Measurements from ENCODE around the gene TOM1L2.

TOM1L2 gene

DNA sequence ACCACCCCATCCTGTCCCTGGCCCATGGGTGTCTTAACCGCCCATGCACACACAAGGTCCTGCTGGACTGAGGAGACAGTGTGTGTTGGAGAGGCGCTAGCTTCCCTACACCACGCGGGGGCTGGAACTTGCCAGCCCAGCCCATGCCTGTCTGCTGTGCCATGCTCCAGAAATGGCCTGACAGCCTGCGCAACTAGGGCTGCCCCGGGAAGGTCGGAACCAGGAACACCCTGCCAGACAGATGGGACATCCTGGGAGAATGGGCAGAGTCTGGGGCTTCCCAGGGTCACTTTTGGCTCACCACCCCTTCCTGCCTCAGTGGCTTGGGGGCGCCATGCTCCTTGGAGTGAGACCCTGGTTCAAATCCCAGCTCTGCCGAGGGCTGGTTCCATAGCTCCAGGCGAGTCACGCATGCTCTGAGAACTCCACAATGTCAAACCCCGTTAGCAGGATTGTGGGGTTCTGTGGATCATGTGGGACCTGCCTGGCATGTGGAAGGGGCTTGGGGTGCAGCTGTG, 171.6 kb downstream of the TOM1L2 start:
- no peak for DNase-seq

DNA sequence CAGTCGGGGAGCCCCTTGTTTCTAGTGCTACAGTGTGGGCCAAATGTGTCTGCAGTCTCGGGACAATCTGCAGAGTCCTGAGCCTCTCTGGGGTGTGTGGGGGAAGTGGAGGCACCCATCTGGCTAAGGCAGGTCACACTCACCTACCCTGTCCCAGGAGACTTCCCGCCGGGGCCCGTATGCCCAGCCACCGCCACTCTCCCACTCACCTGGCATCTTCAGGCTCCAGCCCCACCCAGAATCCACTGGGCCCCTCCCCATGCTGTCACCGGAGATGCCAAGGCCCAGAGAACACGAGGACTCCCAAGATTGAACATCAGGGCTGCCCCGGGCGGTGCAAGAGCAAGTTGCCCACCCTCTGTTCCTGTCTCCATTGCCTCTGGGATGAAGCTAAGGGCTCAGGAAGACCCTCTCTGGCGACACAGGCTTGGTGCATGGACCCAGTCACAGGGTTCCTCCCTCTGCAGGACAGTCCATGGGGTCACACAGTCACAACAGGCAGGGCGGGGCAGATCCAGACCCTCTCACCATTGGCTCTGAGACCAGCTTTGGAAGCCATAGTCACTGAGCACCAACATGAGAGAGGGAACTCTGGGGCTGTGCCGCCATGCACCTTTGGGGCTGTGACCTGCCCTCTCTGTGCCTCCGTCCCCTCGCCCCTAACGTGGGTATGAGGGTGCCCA, 173.5 kb downstream of the TOM1L2 start:
- no peak for DNase-seq

DNA sequence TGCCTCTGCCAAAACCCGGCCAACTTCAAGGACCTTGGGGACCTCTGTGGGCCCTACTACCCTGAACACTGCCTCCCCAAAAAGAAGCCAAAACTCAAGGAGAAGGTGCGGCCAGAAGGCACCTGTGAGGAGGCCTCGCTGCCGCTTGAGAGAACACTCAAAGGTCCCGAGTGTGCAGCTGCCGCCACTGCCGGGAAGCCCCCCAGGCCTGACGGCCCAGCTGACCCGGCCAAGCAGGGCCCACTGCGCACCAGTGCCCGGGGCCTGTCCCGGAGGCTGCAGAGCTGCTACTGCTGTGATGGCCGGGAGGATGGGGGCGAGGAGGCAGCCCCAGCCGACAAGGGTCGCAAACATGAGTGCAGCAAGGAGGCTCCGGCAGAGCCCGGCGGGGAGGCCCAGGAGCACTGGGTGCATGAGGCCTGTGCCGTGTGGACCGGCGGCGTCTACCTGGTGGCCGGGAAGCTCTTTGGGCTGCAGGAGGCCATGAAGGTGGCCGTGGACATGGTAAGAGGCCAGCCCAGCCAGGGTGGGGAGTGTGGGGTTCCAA, 174.1 kb downstream of the TOM1L2 start:
- no peak for DNase-seq

DNA sequence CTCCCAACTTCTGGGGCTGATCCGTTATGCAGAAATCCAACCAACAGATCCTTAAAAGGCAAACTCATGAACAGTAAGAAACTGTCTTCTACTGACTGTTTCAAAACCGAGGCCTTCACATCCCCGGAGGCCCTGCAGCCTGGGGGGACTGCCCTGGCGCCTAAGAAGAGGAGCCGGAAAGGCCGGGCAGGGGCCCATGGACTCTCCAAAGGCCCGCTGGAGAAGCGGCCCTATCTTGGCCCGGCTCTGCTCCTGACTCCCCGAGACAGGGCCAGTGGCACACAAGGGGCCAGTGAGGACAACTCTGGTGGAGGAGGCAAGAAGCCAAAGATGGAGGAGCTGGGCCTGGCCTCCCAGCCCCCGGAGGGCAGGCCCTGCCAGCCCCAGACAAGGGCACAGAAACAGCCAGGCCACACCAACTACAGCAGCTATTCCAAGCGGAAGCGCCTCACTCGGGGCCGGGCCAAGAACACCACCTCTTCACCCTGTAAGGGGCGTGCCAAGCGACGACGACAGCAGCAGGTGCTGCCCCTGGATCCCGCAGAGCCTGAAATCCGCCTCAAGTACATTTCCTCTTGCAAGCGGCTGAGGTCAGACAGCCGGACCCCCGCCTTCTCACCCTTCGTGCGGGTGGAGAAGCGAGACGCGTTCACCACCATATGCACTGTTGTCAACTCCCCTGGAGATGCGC, 174.9 kb downstream of the TOM1L2 start:
- DNase-seq: no peak

DNA sequence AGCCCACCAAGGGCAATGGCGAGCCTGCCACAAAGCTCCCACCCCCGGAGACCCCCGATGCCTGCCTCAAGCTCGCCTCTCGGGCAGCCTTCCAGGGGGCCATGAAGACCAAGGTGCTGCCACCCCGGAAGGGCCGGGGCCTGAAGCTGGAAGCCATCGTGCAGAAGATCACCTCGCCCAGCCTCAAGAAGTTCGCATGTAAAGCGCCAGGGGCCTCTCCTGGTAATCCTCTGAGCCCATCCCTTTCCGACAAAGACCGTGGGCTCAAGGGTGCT, 175.5 kb downstream of the TOM1L2 start:
- no peak for DNase-seq

DNA sequence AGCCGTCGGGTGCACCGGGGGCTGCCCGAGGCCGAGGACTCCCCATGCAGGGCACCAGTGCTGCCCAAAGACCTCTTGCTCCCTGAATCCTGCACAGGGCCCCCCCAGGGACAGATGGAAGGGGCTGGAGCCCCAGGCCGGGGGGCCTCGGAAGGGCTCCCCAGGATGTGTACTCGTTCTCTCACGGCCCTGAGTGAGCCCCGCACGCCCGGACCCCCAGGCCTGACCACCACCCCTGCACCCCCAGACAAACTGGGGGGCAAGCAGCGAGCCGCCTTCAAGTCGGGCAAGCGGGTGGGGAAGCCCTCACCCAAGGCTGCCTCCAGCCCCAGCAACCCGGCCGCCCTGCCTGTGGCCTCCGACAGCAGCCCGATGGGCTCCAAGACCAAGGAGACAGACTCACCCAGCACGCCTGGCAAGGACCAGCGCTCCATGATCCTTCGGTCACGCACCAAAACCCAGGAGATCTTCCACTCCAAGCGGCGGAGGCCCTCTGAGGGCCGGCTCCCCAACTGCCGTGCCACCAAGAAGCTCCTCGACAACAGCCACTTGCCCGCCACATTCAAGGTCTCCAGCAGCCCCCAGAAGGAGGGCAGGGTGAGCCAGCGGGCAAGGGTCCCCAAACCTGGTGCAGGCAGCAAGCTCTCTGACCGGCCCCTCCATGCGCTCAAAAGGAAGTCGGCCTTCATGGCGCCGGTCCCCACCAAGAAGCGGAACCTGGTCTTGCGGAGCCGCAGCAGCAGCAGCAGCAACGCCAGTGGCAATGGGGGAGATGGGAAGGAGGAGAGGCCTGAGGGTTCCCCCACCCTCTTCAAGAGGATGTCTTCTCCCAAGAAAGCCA, 176.0 kb downstream of the TOM1L2 start:
- no peak for DNase-seq

DNA sequence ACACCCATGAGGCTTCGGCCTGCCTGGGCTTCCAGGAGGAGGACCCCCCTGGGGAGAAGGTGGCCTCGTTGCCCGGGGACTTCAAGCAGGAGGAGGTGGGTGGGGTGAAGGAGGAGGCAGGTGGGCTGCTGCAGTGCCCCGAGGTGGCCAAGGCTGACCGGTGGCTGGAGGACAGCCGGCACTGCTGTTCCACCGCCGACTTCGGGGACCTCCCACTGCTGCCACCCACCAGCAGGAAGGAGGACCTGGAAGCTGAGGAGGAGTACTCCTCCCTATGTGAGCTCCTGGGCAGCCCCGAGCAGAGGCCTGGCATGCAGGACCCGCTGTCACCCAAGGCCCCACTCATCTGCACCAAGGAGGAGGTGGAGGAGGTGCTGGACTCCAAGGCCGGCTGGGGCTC, 176.9 kb downstream of the TOM1L2 start:
- no peak for DNase-seq

DNA sequence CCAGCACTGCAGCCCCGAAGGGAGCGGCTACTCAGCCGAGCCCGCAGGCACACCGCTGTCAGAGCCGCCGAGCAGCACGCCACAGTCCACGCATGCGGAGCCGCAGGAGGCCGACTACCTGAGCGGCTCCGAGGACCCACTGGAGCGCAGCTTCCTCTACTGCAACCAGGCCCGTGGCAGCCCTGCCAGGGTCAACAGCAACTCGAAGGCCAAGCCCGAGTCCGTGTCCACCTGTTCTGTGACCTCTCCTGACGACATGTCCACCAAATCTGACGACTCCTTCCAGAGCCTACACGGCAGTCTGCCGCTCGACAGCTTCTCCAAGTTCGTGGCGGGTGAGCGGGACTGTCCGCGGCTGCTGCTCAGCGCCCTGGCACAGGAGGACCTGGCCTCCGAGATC, 177.8 kb downstream of the TOM1L2 start:
- no peak for DNase-seq
